HEK293 (cell line): ENCODE results near the gene BLVRB.

Experiments used
- CTCF ChIA-PET: fragments of 350-600 bp; formaldehyde crosslinking; extraction: SDS; loops from one replicate; lab custom pipeline; 2021; ENCODE audit warnings: antibody characterized with exemption; lab: Yijun Ruan, JAX
- POLR2A ChIA-PET: fragments of 300-600 bp; formaldehyde crosslinking; extraction: SDS; loops from one replicate; lab custom pipeline; 2020; ENCODE audit warnings: antibody characterized with exemption, inconsistent platforms; lab: Yijun Ruan, JAX
- H3K27ac ChIP-seq: fragments of 200-500 bp; sonication (Bioruptor generic); 2 replicates; pipeline ENCODE4 v1.5.1; 2014; ENCODE audit warnings: low read depth, low read length, control low read depth, inconsistent platforms; ENCODE audit errors: extremely low read depth
- H3K36me3 ChIP-seq, 2 experiments: fragments of 200-500 bp in 1 of 2; sonication (Bioruptor generic) in 1 of 2; 1 replicate in 1 of 2; 2 replicates in 1 of 2; pipeline ENCODE4 v1.5.1; 2014 to 2017; ENCODE audit warnings: inconsistent platforms in 2 of 2, low read length in 2 of 2; ENCODE audit not compliant: control insufficient read depth in 2 of 2, insufficient read depth in 1 of 2
- H3K4me1 ChIP-seq: fragments of 200-500 bp; sonication (Bioruptor generic); 2 replicates; pipeline ENCODE4 v1.5.1; 2014; ENCODE audit warnings: mild to moderate bottlenecking, low read length, inconsistent platforms; ENCODE audit not compliant: control insufficient read depth, insufficient read depth
- H3K4me3 ChIP-seq: 2 replicates; pipeline ENCODE4 v1.5.1; 2011; ENCODE audit warnings: low read depth, mild to moderate bottlenecking, control low read depth, low read length, moderate library complexity
- H3K9me3 ChIP-seq: fragments of 200-500 bp; sonication (Bioruptor generic); 2 replicates; pipeline ENCODE4 v1.5.1; 2014; ENCODE audit warnings: low read depth, low read length, inconsistent platforms; ENCODE audit not compliant: control insufficient read depth, insufficient read depth
- BCL6B ChIP-seq: fragments of 450-650 bp; formaldehyde crosslinking; IDR thresholded peaks from 2 replicates; pipeline ENCODE4 v1.5.1; 2017; ENCODE audit warnings: missing biosample characterization, missing genetic modification characterization
- GLI4 ChIP-seq: fragments of 450-650 bp; formaldehyde crosslinking; IDR thresholded peaks from 2 replicates; pipeline ENCODE4 v1.5.1; 2016; ENCODE audit warnings: missing biosample characterization, missing genetic modification characterization
- IKZF3 ChIP-seq: fragments of 450-650 bp; IDR thresholded peaks from 2 replicates; pipeline ENCODE4 v1.5.0; 2018; ENCODE audit warnings: missing biosample characterization, mild to moderate bottlenecking, missing genetic modification characterization, moderate library complexity
- KLF17 ChIP-seq: fragments of 450-650 bp; formaldehyde crosslinking; IDR thresholded peaks from 2 replicates; pipeline ENCODE4 v1.5.1; 2016; ENCODE audit warnings: missing biosample characterization, missing genetic modification characterization
- MYNN ChIP-seq: fragments of 450-650 bp; formaldehyde crosslinking; IDR thresholded peaks from 2 replicates; pipeline ENCODE4 v1.5.1; 2016; ENCODE audit warnings: missing biosample characterization, missing genetic modification characterization, borderline replicate concordance
- TSHZ1 ChIP-seq: fragments of 450-650 bp; formaldehyde crosslinking; IDR thresholded peaks from 2 replicates; pipeline ENCODE4 v1.5.1; 2016; ENCODE audit warnings: missing biosample characterization, missing genetic modification characterization, borderline replicate concordance
- ZBTB20 ChIP-seq: fragments of 450-650 bp; formaldehyde crosslinking; IDR thresholded peaks from 2 replicates; pipeline ENCODE4 v1.5.1; 2016; ENCODE audit warnings: missing biosample characterization, missing genetic modification characterization
- ZFHX2 ChIP-seq: fragments of 450-650 bp; formaldehyde crosslinking; conservative IDR thresholded peaks from 2 replicates; pipeline ENCODE4 v1.5.1; 2016; ENCODE audit warnings: missing biosample characterization, missing genetic modification characterization
- ZFP37 ChIP-seq: fragments of 450-650 bp; formaldehyde crosslinking; IDR thresholded peaks from 2 replicates; pipeline ENCODE4 v1.5.1; 2016; ENCODE audit warnings: missing biosample characterization, missing genetic modification characterization
- ZFP69B ChIP-seq: fragments of 450-650 bp; formaldehyde crosslinking; IDR thresholded peaks from 2 replicates; pipeline ENCODE4 v1.5.1; 2016; ENCODE audit warnings: missing biosample characterization, missing genetic modification characterization
- ZNF121 ChIP-seq: fragments of 450-650 bp; formaldehyde crosslinking; IDR thresholded peaks from 2 replicates; pipeline ENCODE4 v1.5.1; 2016; ENCODE audit warnings: missing biosample characterization, missing genetic modification characterization
- ZNF155 ChIP-seq: fragments of 450-650 bp; formaldehyde crosslinking; IDR thresholded peaks from 2 replicates; pipeline ENCODE4 v1.5.1; 2016; ENCODE audit warnings: missing biosample characterization, missing genetic modification characterization
- ZNF274 ChIP-seq, 2 experiments: fragments of 200-500 bp in 1 of 2; fragments of 450-650 bp in 1 of 2; sonication (Bioruptor generic) in 1 of 2; formaldehyde crosslinking in 1 of 2; IDR thresholded peaks; 2 replicates each; pipeline versions ENCODE4 v1.5.1 to v1.6.1; 2014 to 2016; ENCODE audit warnings: borderline replicate concordance in 1 of 2, inconsistent platforms in 1 of 2, low read length in 1 of 2, missing biosample characterization in 1 of 2, missing genetic modification characterization in 1 of 2
- ZNF280C ChIP-seq: fragments of 450-650 bp; formaldehyde crosslinking; IDR thresholded peaks from 2 replicates; pipeline ENCODE4 v1.5.1; 2016; ENCODE audit warnings: missing biosample characterization, missing genetic modification characterization
- ZNF362 ChIP-seq: fragments of 450-650 bp; formaldehyde crosslinking; IDR thresholded peaks from 2 replicates; pipeline ENCODE4 v1.5.1; 2016; ENCODE audit warnings: missing biosample characterization, missing genetic modification characterization
- ZNF560 ChIP-seq: fragments of 450-650 bp; formaldehyde crosslinking; IDR thresholded peaks from 2 replicates; pipeline ENCODE4 v1.5.1; 2017; ENCODE audit warnings: missing biosample characterization, missing genetic modification characterization, borderline replicate concordance
- ZNF600 ChIP-seq: fragments of 450-650 bp; formaldehyde crosslinking; IDR thresholded peaks from 2 replicates; pipeline ENCODE4 v1.5.1; 2016; ENCODE audit warnings: missing biosample characterization, missing genetic modification characterization
- ZNF639 ChIP-seq: fragments of 450-650 bp; formaldehyde crosslinking; IDR thresholded peaks from 2 replicates; pipeline ENCODE4 v1.5.1; 2016; ENCODE audit warnings: missing biosample characterization, missing genetic modification characterization

Gene BLVRB

GRCh38 chr19:40460185-40460584, 5.4 kb downstream of the BLVRB start:
- H3K36me3 ChIP-seq, result peaks cover 3 to 13% of the 10 kb centered on the region in 2 experiments; a peak in 2 of 3 replicates
- H3K4me1 ChIP-seq, result peaks cover 5% of the 10 kb centered on the region
- H3K9me3 ChIP-seq, result no peaks in the 10 kb centered on the region
- no peak overlapping the region for H3K4me3 ChIP-seq
- ChIA-PET POLR2A (interaction anchor here (1.7 kb wide), 1 partner anchor 34 kb away, joined by 9 read pairs; the partner anchor contains the start of gene SERTAD1), CTCF (interaction anchor here (0.6 to 1.1 kb wide), 3 partner anchors 24 to 61 kb away, joined by 3 to 4 read pairs (median 3); no protein-coding TSS in a partner anchor)
- H3K27ac ChIP-seq, result no peak overlapping the region
- TF ChIP-seq ZFP69B (tag by site-specific recombination) (no peak), MYNN (no peak), IKZF3 (tag by site-specific recombination) (no peak), ZNF121 (peak; percentile 97)

GRCh38 chr19:40458597-40458974, 7.0 kb downstream of the BLVRB start:
- TF ChIP-seq BCL6B (no peak), KLF17 (no peak), ZNF280C (no peak), ZNF121 (peak; percentile 92), ZNF274 (IDR thresholded peaks at IDR 0.05; ENCODE audit: low read length) (no peak), ZNF274 (tag by site-specific recombination; IDR thresholded peaks at IDR 0.05; ENCODE audit: borderline replicate concordance) (no peak), ZBTB20 (tag by site-specific recombination) (no peak), ZNF560 (tag by site-specific recombination) (no peak)
- CTCF ChIA-PET, result interaction anchor here (0.6 to 0.9 kb wide), 4 partner anchors 32 to 1401 kb away, joined by 3 to 4 read pairs (median 4); partner anchors contain the start of gene RPS19
- no peaks in the 10 kb centered on the region for H3K4me1 ChIP-seq
- H3K9me3 ChIP-seq, result no peaks in the 10 kb centered on the region
- H3K36me3 ChIP-seq, result peaks cover 3 to 13% of the 10 kb centered on the region in 2 experiments; a peak in 2 of 3 replicates
- H3K4me3 ChIP-seq, result no peak overlapping the region
- no peak overlapping the region for H3K27ac ChIP-seq
- POLR2A ChIA-PET, result no interaction called here

- H3K4me1 ChIP-seq, result no peaks in the 10 kb centered on the region
- H3K36me3 ChIP-seq, result peaks cover 3 to 13% of the 10 kb centered on the region in 2 experiments; a peak in 2 of 3 replicates
- TF ChIP-seq ZNF155 (tag by site-specific recombination) (no peak), ZNF362 (tag by site-specific recombination) (no peak), ZFP37 (no peak), ZFHX2 (tag by site-specific recombination) (0 out of 2 replicates have a peak, but pooled peaks have one; percentile 22), ZNF600 (tag by site-specific recombination) (peak; percentile 51; the same call in 1 of the 2 replicates), TSHZ1 (tag by site-specific recombination) (no peak), GLI4 (no peak), ZNF639 (no peak)
- TF ChIP-seq, all 188 proteins: peak for 2
- ChIA-PET CTCF (interaction anchor here (0.6 to 0.9 kb wide), 3 partner anchors 32 to 1402 kb away, joined by 3 to 4 read pairs (median 3); partner anchors contain the start of gene RPS19), POLR2A (interaction anchor here (1.5 kb wide), 1 partner anchor 93 kb away, joined by 3 read pairs; no protein-coding TSS in a partner anchor)
- no peak overlapping the region for H3K4me3 ChIP-seq
- no peak overlapping the region for H3K27ac ChIP-seq
- no peaks in the 10 kb centered on the region; the same call in 1 of the 2 replicates for H3K9me3 ChIP-seq
Measured at GRCh38 chr19:40457953-40458596, 7.5 kb downstream of the BLVRB start.
